Vagina (tissue), 2 donors: ENCODE measurements around the gene MRPS15.

Source experiments
- CTCF ChIP-seq, 3 experiments: fragments of 450-650 bp in 2 of 3; fragments of 200-600 bp in 1 of 3; sonication (generic) in 1 of 3; IDR thresholded peaks; one replicate each; pipeline ENCODE4 v1.5.1; 2017 to 2019; ENCODE audit warnings: antibody characterized with exemption in 3 of 3, mild to moderate bottlenecking in 2 of 3, moderate library complexity in 2 of 3
- POLR2A ChIP-seq, 2 donors: fragments of 450-650 bp; IDR thresholded peaks; one replicate each; pipeline ENCODE4 v1.6.1; 2017; ENCODE audit warnings: antibody characterized with exemption in 2 of 2, mild to moderate bottlenecking in 2 of 2, moderate library complexity in 2 of 2
- POLR2AphosphoS5 ChIP-seq, 2 donors: sonication (generic); formaldehyde crosslinking; IDR thresholded peaks; one replicate each; pipeline ENCODE4 v1.9.0; 2017; ENCODE audit warnings: antibody characterized with exemption in 2 of 2, mild to moderate bottlenecking in 2 of 2, low read depth in 1 of 2; ENCODE audit not compliant: insufficient read depth in 1 of 2

GRCh38 chr1:36481091-36481490 lies 16.9 kb upstream of the MRPS15 start:
- TF ChIP-seq CTCF (IDR thresholded peaks at IDR 0.05) (no peak), POLR2AphosphoS5 (IDR thresholded peaks at IDR 0.05; ENCODE audit: insufficient read depth in 1 of 2, low read depth in 1 of 2) (no peak), POLR2A (IDR thresholded peaks at IDR 0.05) (no peak)
